GM23338 (cell line): ENCODE results near the gene MAPRE2. TPM values are rescaled to one million over a fixed set of nuclear protein-coding genes. Genes with fewer than 3 reads are reported as not detected.
A peak's percentile ranks its signal among the peaks of the same experiment; 100 is the strongest.

Source experiments
- ATAC-seq: fragments of 200-7000 bp; cut with Tn5 transposase; 3 replicates; pipeline ENCODE4 v1.9.1; 2020
- DNase-seq: peaks from one replicate; pipeline ENCODE4 v3.0.0-alpha.2; 2015; ENCODE audit warnings: low spot score
- H2AFZ ChIP-seq: fragments of 200-600 bp; sonication (generic); 2 replicates; pipeline ENCODE4 v1.8.0; 2016; ENCODE audit warnings: antibody characterized with exemption, mild to moderate bottlenecking, moderate library complexity
- H3F3A ChIP-seq: fragments of 200-600 bp; sonication (generic); replicated peaks from 2 replicates; pipeline ENCODE4 v1.8.0; 2017; ENCODE audit warnings: antibody characterized with exemption, mixed run types, low read depth
- H3K27ac ChIP-seq: fragments of 200-600 bp; sonication (generic); 2 replicates; pipeline ENCODE4 v1.6.1; 2016; ENCODE audit warnings: low read depth
- H3K27me3 ChIP-seq: fragments of 200-600 bp; sonication (generic); 2 replicates; pipeline ENCODE4 v1.8.0; 2016; ENCODE audit warnings: mild to moderate bottlenecking, mixed run types, moderate library complexity; ENCODE audit not compliant: insufficient read depth
- H3K36me3 ChIP-seq: fragments of 200-600 bp; sonication (generic); 2 replicates; pipeline ENCODE4 v1.8.0; 2016; ENCODE audit warnings: mild to moderate bottlenecking; ENCODE audit not compliant: insufficient read depth
- H3K4me1 ChIP-seq: fragments of 200-600 bp; sonication (generic); 2 replicates; pipeline ENCODE4 v1.8.0; 2016; ENCODE audit warnings: mild to moderate bottlenecking, moderate library complexity; ENCODE audit not compliant: insufficient read depth
- H3K4me2 ChIP-seq: fragments of 200-600 bp; sonication (generic); 2 replicates; pipeline ENCODE4 v1.7.1; 2017; ENCODE audit warnings: mixed run types
- H3K4me3 ChIP-seq: fragments of 200-600 bp; sonication (generic); 2 replicates; pipeline ENCODE4 v1.6.1; 2016; ENCODE audit warnings: mixed run types
- H3K79me2 ChIP-seq: fragments of 200-600 bp; sonication (generic); replicated peaks from 2 replicates; pipeline ENCODE4 v1.8.0; 2017; ENCODE audit warnings: mild to moderate bottlenecking; ENCODE audit not compliant: insufficient read depth
- H3K9me2 ChIP-seq: fragments of 200-600 bp; sonication (generic); 2 replicates; pipeline ENCODE4 v1.8.0; 2017; ENCODE audit not compliant: insufficient read depth
- H4K20me1 ChIP-seq: fragments of 200-600 bp; sonication (generic); replicated peaks from 2 replicates; pipeline ENCODE4 v1.8.0; 2017; ENCODE audit warnings: mild to moderate bottlenecking; ENCODE audit not compliant: insufficient read depth
- H3K27ac Mint-ChIP-seq: 2 replicates; pipeline ENCODE4 v1.8.0; 2020; ENCODE audit warnings: inconsistent platforms, mild to moderate bottlenecking, moderate library complexity, mixed read lengths
- H3K27me3 Mint-ChIP-seq: 3 replicates; pipeline ENCODE4 v1.8.0; 2022; ENCODE audit warnings: low read depth, mild to moderate bottlenecking, moderate library complexity, mixed read lengths, inconsistent platforms; ENCODE audit not compliant: insufficient read depth, poor library complexity
- H3K36me3 Mint-ChIP-seq: 3 replicates; pipeline ENCODE4 v1.8.0; 2021; ENCODE audit warnings: low read depth, mild to moderate bottlenecking, inconsistent platforms, moderate library complexity, mixed read lengths
- H3K4me1 Mint-ChIP-seq: 3 replicates; pipeline ENCODE4 v1.8.0; 2020; ENCODE audit warnings: mild to moderate bottlenecking, inconsistent platforms, mixed read lengths
- H3K4me3 Mint-ChIP-seq: 3 replicates; pipeline ENCODE4 v1.8.0; 2021; ENCODE audit warnings: moderate library complexity, mild to moderate bottlenecking, inconsistent platforms, mixed read lengths
- H3K9me3 Mint-ChIP-seq: 3 replicates; pipeline ENCODE4 v1.8.0; 2020; ENCODE audit warnings: moderate library complexity, mild to moderate bottlenecking, inconsistent platforms, mixed read lengths
- CTCF ChIP-seq, 2 experiments: fragments of 200-600 bp in 1 of 2; sonication (generic) in 1 of 2; conservative IDR thresholded peaks; 2 replicates each; pipeline versions ENCODE4 v1.5.1 to v1.6.1; 2016 to 2017; ENCODE audit warnings: antibody characterized with exemption in 2 of 2, low read depth in 2 of 2, mild to moderate bottlenecking in 2 of 2, moderate library complexity in 1 of 2
- ETS1 ChIP-seq: IDR thresholded peaks from 2 replicates; pipeline ENCODE4 v1.6.1; 2016; ENCODE audit warnings: antibody characterized with exemption
- EZH2phosphoT487 ChIP-seq: fragments of 200-600 bp; sonication (generic); IDR thresholded peaks from one replicate; pipeline ENCODE4 v1.8.1; 2018; ENCODE audit warnings: antibody characterized with exemption; ENCODE audit not compliant: unreplicated experiment
- JUNB ChIP-seq: IDR thresholded peaks from one replicate; pipeline ENCODE4 v1.6.1; 2016; ENCODE audit warnings: antibody characterized with exemption; ENCODE audit not compliant: unreplicated experiment
- NANOG ChIP-seq: IDR thresholded peaks from 2 replicates; pipeline ENCODE4 v1.6.1; 2016; ENCODE audit warnings: antibody characterized with exemption, borderline replicate concordance
- REST ChIP-seq: IDR thresholded peaks from one replicate; pipeline ENCODE4 v1.6.1; 2018; ENCODE audit warnings: antibody characterized with exemption; ENCODE audit not compliant: unreplicated experiment
- ZNF462 ChIP-seq: fragments of 250-450 bp; sonication (Bioruptor Pico); IDR thresholded peaks from 2 replicates; pipeline ENCODE4 v1.5.0; 2020; ENCODE audit warnings: mild to moderate bottlenecking, moderate library complexity
- polyA plus RNA-seq: library from polyadenylated mRNA; unstranded; fragments of >200 nt; fragmentation: Nextera tagmentation; extraction: Ambion mirVana; gene quantifications from 2 replicates; pipeline ENCODE4 v1.2.1, GENCODE V29; 2016
- total RNA-seq: library from RNA; depleted of rRNA; stranded (reverse); fragments of >200 nt; shearing (Covaris generic); gene quantifications from 2 replicates; pipeline ENCODE4 v1.2.3, GENCODE V29; 2014

MAPRE2 gene
- total and polyA plus RNA-seq, 2 experiments from 2014 or later = 17.8 to 40.4 TPM

GRCh38 chr18:35143622-35144596 lies 102.7 kb downstream of the MAPRE2 start:
- DNase-seq = peak; percentile 87
- TF ChIP-seq ETS1 (no peak), CTCF (conservative IDR thresholded peaks at IDR 0.05; ENCODE audit: low read depth in 2 of 2) (peak; percentile 74 to 92)
- H3K79me2 ChIP-seq = no peaks in the 10 kb centered on the region
- H3K4me3 Mint-ChIP-seq = no peak overlapping the region
- H2AFZ ChIP-seq = no peak overlapping the region
- no peaks in the 10 kb centered on the region for H3K9me2 ChIP-seq
- no peak overlapping the region for H3K4me3 ChIP-seq
- no peak overlapping the region for H3K4me2 ChIP-seq
- ATAC-seq = peak; percentile 98
- no peaks in the 10 kb centered on the region for H3K27me3 Mint-ChIP-seq
- H3K36me3 Mint-ChIP-seq = peaks cover 11% of the 10 kb centered on the region
- no peak overlapping the region for H3K27ac Mint-ChIP-seq
- H3K4me1 Mint-ChIP-seq = peaks cover 16% of the 10 kb centered on the region
- peaks cover 8% of the 10 kb centered on the region; the same call in 1 of the 2 replicates for H3K4me1 ChIP-seq
- no peaks in the 10 kb centered on the region for H4K20me1 ChIP-seq
- H3F3A ChIP-seq = no peaks in the 10 kb centered on the region
- no peaks in the 10 kb centered on the region for H3K36me3 ChIP-seq
- no peak overlapping the region for H3K27ac ChIP-seq
- no peaks in the 10 kb centered on the region for H3K27me3 ChIP-seq
- H3K9me3 Mint-ChIP-seq = no peaks in the 10 kb centered on the region; the same call in 2 of the 3 replicates

- H3K9me2 ChIP-seq = no peaks in the 10 kb centered on the region
- no peak for ATAC-seq
- TF ChIP-seq ZNF462 (CRISPR knock-in tag) (no peak), EZH2phosphoT487 (no peak), NANOG (no peak), JUNB (no peak), REST (no peak)
Observed at GRCh38 chr18:35144698-35145097, 103.5 kb downstream of the MAPRE2 start.

More at GRCh38 chr18:35144698-35145097, 103.5 kb downstream of the MAPRE2 start:
- Histone ChIP-seq H3K4me3 (no peak overlapping the region), H4K20me1 (no peaks in the 10 kb centered on the region), H2AFZ (no peak overlapping the region), H3F3A (no peaks in the 10 kb centered on the region), H3K27me3 (no peaks in the 10 kb centered on the region), H3K27ac (no peak overlapping the region), H3K4me2 (no peak overlapping the region), H3K4me1 (peaks cover 2% of the 10 kb centered on the region; the same call in 1 of the 2 replicates), H3K36me3 (no peaks in the 10 kb centered on the region), H3K79me2 (no peaks in the 10 kb centered on the region)
- Mint-ChIP-seq H3K27ac (no peak overlapping the region), H3K4me3 (no peak overlapping the region), H3K9me3 (no peaks in the 10 kb centered on the region; the same call in 2 of the 3 replicates), H3K27me3 (no peaks in the 10 kb centered on the region), H3K36me3 (peaks cover 11% of the 10 kb centered on the region), H3K4me1 (peaks cover 8% of the 10 kb centered on the region)
- DNase-seq = no peak
